ENCODE data around the gene TMEM50B. TPM values are rescaled to one million over a fixed set of nuclear protein-coding genes. Genes with fewer than 3 reads are reported as not detected.
"Not testable (repeated sequence)": the region's sequence is repeated elsewhere in the genome, so short reads cannot be mapped to it uniquely, and the experiment has no call there.

The TMEM50B gene
- total RNA-seq: 31.6 TPM

- DNase-seq: peak; percentile 96
Observed at GRCh38 chr21:33479679-33480480, at the start of gene TMEM50B. TSS of gene TMEM50B (minus strand) at chr21:33479974. CDS start at chr21:33468885, 11,089 bp downstream.

- no peak for DNase-seq
Observed at GRCh38 chr21:33522953-33523349, 43.2 kb upstream of the TMEM50B start.

GRCh38 chr21:33522297-33522952 lies 42.7 kb upstream of the TMEM50B start:
- no peak for DNase-seq

- no peak for DNase-seq
Observed at GRCh38 chr21:33518899-33519298, 39.1 kb upstream of the TMEM50B start.

- DNase-seq: no peak
Observed at GRCh38 chr21:33514229-33514628, 34.5 kb upstream of the TMEM50B start.

GRCh38 chr21:33512481-33512880 lies 32.7 kb upstream of the TMEM50B start:
- DNase-seq: no peak

GRCh38 chr21:33511639-33512038 lies 31.9 kb upstream of the TMEM50B start:
- no peak for DNase-seq

- DNase-seq: no peak
Observed at GRCh38 chr21:33510826-33511225, 31.1 kb upstream of the TMEM50B start.

GRCh38 chr21:33507003-33507402 lies 27.2 kb upstream of the TMEM50B start:
- not testable (repeated sequence) for DNase-seq

- no peak for DNase-seq
Observed at GRCh38 chr21:33505833-33506232, 26.1 kb upstream of the TMEM50B start.

GRCh38 chr21:33496345-33496744 lies 16.6 kb upstream of the TMEM50B start:
- no peak for DNase-seq

GRCh38 chr21:33495743-33496142 lies 16.0 kb upstream of the TMEM50B start:
- DNase-seq: no peak

GRCh38 chr21:33493756-33494155 lies 14.0 kb upstream of the TMEM50B start:
- no peak for DNase-seq

- DNase-seq: no peak
Observed at GRCh38 chr21:33492571-33492970, 12.8 kb upstream of the TMEM50B start.

GRCh38 chr21:33491373-33492102 lies 11.8 kb upstream of the TMEM50B start, which contains the start of gene DNAJC28:
TSS of gene DNAJC28 (minus strand) at chr21:33491716. CDS start at chr21:33489393, 2,323 bp downstream.
- peak; percentile 86 for DNase-seq

- no peak for DNase-seq
Observed at GRCh38 chr21:33490991-33491372, 11.2 kb upstream of the TMEM50B start.

GRCh38 chr21:33488936-33489335 lies 9.2 kb upstream of the TMEM50B start:
- no peak for DNase-seq

- no peak for DNase-seq
Observed at GRCh38 chr21:33487996-33488395, 8.2 kb upstream of the TMEM50B start.

GRCh38 chr21:33481314-33481943 lies 1.7 kb upstream of the TMEM50B start:
- DNase-seq: no peak

- no peak for DNase-seq
Observed at GRCh38 chr21:33480481-33481103, 818 bp upstream of the TMEM50B start.

- DNase-seq: peak; percentile 33
Observed at GRCh38 chr21:33478935-33479678, 667 bp downstream of the TMEM50B start.

Data from skin of body (tissue), 2 donors.